Suprapubic skin (tissue), 4 donors: ENCODE measurements around the gene TEX51.

Experiments
- CTCF ChIP-seq, 2 donors: fragments of 200-600 bp in 1 of 2; fragments of 450-650 bp in 1 of 2; sonication (generic) in 1 of 2; IDR thresholded peaks; one replicate each; pipeline ENCODE4 v1.5.1; 2016 to 2019; ENCODE audit warnings: antibody characterized with exemption in 2 of 2, mild to moderate bottlenecking in 1 of 2, moderate library complexity in 1 of 2
- EP300 ChIP-seq: sonication (generic); formaldehyde crosslinking; IDR thresholded peaks from one replicate; pipeline ENCODE4 v1.6.1; 2017; ENCODE audit warnings: antibody characterized with exemption
- POLR2A ChIP-seq, 2 donors: fragments of 450-650 bp; IDR thresholded peaks; one replicate each; pipeline ENCODE4 v1.6.1; 2017; ENCODE audit warnings: antibody characterized with exemption in 2 of 2, mild to moderate bottlenecking in 2 of 2, moderate library complexity in 2 of 2
- POLR2AphosphoS5 ChIP-seq, 3 donors: sonication (generic); formaldehyde crosslinking; IDR thresholded peaks; one replicate each; pipeline ENCODE4 v1.6.1; 2017; ENCODE audit warnings: antibody characterized with exemption in 3 of 3

- TF ChIP-seq POLR2A (IDR thresholded peaks at IDR 0.05) (no peak), CTCF (IDR thresholded peaks at IDR 0.05) (no peak), EP300 (no peak), POLR2AphosphoS5 (IDR thresholded peaks at IDR 0.05) (no peak)
Observed at GRCh38 chr2:126915903-126916302, 17.2 kb downstream of the TEX51 start.
